Measurements from ENCODE around the gene NMNAT2.
"Not testable (repeated sequence)": the region's sequence is repeated elsewhere in the genome, so short reads cannot be mapped to it uniquely, and the experiment has no call there.

NMNAT2 gene

DNA sequence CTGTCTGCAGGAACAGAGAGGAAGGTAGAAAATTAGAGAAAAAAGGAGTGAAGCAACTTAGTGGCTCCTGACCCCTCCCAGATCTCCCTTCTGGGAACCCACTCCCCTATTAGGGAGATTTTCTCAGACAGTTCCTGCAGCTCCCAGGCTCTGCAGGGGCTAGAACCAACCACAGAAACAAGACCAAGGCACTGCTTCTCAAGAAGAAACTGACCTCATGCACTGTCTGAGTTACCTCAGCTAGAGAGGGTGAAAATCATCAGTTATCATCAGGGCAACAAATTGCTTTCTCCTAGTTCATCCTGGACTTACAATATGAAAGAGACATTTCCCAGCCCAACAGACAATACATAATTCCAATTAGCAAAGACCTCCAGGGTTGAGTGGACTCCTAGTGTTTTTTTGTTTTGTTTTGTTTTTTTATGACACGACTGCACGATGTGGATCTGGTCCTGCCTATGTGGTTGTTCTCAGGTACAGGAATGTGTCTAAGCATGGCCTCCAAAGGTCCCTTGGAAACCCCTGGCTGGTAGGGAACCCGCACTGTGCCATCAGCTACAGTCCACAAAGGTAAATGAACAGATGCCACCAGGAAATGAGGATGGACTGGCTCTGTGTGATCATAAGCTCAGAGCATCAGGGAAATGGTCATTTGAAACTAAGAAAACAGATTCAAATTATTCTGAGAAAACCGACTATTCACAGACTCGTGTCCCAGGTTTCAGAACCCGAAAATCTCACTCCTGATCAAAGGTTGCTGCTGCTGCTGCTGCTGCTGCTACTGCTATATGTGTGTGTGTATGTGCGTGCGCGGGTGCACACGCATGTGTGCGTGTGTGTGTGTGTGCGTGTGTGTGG lies 166.8 kb downstream of the NMNAT2 start:
- no peak for DNase-seq

DNA sequence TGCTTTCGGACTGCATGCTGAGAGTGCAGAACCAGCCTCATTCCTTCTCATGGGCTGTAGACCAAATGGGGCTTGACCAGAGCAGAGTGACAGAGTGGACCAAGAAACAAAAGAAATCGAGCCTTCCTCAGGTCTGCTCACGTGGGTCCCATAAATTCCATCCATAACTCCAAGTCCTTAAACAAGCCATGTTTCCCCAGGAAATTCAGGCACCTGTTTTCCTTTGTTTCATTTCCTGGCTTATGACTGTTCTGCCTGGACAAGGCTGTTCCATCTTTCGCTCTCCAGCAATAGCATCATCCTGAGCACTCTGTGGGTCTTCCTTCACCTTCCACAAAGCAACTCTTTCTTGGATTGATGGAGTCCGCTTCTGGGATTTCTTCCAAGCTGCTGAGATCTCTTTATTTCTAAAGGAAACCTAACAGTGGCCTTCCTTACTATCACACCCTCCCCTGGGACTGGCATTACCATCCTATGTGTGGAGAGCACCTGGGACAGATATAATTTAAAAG lies 168.2 kb downstream of the NMNAT2 start:
- DNase-seq, result no peak

DNA sequence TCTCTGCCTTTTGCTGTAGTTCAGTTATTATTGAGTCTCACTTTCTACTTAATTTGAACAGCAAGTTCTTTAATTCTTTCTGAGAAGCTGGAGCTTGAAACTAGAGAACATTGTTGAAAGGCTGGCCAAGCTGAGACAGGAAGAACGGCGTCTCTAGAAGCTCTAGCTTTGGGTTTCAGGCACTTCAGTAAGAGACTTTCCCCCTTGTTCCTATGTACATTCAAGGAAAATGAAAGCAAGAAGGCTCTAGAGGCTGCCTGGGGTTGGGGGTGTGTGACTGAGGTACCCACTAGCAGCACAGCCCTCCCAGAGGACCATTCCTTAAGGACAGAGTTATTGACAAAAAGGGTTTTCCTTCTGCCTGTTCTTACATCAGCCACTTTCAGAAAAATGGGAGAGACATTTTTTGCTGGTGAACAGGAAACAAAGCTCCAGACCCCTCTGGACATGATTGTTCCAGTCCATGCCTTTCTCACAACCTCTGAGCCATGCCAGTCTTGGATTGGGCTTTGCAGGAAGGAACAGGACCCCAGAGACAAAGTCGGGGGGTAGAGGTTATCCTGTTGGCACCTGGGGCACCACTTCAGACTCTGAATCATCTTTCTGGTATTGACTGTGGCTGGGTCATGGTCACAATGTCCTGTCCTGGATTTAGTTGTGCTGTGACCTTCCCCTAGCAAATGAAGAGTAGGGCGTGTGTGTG lies 169.0 kb downstream of the NMNAT2 start:
- DNase-seq, result no peak

DNA sequence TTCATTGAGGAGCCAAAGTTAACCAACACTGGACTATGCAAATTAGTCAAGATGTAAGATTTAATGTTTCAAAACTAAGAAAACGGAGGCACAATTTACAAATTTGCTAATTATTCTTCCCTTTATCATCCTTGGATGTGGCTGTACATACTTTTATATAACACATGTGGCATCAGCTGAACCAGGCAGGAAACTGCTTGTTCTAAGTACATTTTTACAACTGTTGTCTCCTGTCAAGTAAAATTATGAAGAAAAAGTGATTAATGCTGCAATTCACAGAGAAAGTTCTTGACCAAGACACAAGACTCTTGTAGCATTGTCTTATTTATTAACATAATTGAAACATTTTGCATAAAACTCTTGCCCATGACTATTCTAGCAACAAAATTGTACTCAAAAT lies 170.2 kb downstream of the NMNAT2 start:
- DNase-seq, result no peak

DNA sequence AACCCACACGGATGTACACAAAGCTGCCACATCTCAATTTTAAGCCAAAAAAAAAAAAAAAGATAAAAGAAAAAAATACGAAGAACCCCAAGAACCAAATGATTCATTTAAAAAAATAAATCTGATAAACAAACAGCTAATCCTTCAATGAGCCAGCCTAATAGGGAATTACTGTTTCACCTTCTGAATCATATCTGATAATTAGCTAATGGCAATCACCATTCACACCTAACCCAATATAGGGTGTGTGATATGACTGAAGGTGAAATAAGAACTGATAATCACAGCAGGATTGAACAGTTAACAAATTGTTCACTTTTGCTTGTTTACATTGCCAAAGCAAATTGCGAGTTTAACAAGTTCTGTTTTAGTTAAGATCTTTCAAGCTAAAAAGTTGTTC lies 170.7 kb downstream of the NMNAT2 start:
- DNase-seq, result no peak

DNA sequence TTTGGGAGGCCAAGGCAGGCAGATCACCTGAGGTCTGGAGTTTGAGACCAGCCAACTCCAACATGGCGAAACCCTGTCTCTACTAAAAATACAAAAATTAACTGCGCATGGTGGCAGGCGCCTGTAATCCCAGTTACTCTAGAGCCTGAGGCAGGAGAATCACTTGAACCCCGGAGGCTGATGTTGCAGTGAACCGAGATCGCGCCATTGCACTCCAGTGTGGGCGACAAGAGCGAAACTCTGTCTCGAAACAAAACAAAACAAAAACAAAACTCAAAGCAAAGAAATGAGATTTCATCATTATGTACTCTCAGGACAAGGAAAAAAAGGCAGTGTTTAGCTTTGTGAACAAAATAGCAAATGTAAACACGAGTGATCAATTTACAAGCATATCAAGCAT lies 171.1 kb downstream of the NMNAT2 start:
- no peak for DNase-seq

DNA sequence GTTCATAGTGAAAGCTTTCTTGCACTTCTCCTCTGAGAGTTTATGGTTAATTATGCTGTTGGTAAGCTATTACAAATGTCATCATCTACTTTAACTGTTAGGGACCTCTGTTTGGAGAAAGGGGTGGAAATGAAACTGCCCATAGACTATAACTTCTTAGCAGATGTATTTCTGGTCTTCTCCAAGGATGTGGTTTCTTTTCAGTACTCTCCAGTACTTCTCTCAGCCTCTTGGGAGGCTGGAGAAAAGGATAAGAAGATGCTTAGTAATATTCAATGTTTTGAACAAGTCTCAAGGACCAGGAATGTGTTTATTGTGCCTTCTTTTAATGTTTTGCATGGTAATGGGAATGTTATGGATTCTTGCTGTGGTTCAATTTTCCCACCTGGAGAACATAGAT lies 171.7 kb downstream of the NMNAT2 start:
- no peak for DNase-seq

DNA sequence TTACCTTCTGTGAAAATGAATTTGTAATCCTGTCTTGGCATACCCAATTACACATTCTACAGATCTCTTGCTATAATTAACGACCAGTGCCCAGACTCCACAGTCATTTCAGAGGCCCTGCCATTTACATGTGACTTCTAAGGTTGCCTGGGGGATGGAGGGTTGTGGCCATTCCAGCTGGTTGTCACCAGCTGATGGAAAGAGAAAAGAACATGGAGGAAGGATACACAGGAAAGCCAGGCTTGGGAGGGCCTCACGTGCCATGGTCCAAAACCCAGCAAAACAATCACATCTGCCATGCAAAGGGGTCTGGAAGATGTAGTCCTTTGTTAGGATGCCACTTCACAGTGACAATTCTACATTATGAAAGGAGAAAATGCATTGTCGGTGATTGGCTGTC lies 172.8 kb downstream of the NMNAT2 start:
- DNase-seq, result no peak

DNA sequence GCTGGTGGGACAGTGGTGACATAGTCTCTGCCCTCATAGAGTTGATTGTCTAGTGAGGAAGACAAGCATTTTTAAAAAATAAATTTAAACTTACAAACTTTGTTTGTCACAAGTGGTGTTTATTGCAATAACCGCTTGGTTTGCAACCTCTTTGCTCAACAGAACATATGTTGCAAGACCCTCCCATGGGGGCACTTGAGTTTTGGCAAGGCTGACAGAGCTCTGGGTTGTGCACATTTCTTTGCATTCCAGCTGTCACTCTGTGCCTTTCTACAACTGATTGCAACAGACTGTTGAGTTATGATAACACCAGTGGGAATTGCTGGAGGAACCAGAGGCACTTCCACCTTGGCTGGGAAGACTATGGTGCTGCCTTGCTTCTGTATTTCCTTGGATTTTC lies 173.7 kb downstream of the NMNAT2 start:
- DNase-seq, result no peak

DNA sequence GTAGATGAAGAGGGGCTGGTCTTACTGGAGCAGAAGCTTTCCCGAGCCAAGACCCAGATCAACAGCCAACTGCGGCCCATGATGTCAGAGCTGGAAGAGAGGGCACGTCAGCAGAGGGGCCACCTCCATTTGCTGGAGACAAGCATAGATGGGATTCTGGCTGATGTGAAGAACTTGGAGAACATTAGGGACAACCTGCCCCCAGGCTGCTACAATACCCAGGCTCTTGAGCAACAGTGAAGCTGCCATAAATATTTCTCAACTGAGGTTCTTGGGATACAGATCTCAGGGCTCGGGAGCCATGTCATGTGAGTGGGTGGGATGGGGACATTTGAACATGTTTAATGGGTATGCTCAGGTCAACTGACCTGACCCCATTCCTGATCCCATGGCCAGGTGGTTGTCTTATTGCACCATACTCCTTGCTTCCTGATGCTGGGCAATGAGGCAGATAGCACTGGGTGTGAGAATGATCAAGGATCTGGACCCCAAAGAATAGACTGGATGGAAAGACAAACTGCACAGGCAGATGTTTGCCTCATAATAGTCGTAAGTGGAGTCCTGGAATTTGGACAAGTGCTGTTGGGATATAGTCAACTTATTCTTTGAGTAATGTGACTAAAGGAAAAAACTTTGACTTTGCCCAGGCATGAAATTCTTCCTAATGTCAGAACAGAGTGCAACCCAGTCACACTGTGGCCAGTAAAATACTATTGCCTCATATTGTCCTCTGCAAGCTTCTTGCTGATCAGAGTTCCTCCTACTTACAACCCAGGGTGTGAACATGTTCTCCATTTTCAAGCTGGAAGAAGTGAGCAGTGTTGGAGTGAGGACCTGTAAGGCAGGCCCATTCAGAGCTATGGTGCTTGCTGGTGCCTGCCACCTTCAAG lies 174.8 kb downstream of the NMNAT2 start:
- no peak for DNase-seq

DNA sequence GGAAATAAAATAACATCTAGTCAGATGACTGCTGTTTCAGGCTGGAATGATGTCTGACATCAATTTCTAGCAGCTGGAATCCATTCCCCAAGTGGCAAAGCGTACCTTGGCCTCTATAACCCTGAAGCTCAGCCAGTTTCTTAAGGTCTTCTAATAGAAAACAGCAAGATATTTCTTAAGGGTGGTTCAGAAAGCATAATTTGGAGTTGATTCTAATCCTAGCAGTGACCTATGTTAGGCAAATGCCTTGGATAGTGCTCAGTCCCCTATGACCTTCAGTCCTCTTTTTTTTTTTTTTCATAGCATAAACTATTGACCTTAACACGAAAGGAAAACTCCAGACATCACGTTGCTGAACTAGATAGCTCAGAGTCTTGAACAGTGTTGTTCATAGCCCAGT lies 175.6 kb downstream of the NMNAT2 start:
- no peak for DNase-seq

DNA sequence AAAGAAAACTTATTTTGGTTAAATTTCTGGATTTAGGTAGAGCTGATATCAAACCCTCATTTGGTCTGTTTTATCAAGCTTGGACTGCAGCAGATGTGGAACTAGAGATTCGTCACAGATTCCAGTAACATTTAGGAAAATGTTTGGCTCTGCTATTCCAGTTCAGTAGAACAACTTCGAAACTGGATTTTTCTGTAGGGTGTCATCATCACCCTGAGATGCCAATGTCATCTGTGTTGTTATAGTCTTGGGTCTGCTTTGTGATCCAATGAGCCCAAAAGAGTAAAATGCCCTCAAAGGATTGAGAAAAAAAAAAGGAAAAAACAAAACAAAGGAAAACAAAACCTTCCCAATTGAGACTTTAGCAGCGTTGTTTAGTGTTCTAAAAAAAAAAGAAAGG lies 176.7 kb downstream of the NMNAT2 start:
- no peak for DNase-seq

DNA sequence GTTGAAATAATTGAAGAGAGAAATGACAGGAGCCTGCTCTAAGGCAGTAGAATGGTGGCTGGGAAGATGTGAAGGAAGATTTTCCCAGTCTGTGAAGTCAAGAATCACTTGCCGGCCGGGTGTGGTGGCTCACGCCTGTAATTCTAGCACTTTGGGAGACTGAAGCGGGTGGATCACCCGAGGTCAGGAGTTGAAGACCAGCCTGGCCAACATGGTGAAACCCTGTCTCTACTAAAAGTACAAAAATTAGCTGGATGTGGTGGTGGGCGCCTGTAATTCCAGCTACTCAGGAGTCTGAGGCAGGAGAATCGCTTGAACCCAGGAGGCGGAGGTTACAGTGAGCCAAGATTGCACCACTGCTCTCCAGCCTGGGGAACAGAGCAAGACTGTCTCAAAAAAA lies 177.3 kb downstream of the NMNAT2 start:
- DNase-seq, result not testable (repeated sequence)

DNA sequence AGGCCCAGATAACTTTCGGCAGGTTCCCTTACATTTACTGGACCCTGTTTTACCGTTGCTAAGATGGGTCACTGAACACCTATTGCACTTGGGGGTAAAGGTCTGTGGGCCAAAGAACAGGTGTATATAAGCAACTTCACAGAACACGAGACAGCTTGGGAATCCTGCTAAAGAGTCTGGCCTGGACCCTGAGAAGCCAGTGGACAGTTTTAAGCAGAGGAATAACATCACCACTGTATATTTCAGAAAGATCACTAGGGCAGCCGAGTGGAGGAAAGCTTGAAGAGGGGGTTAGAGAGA lies 177.7 kb downstream of the NMNAT2 start:
- no peak for DNase-seq

DNA sequence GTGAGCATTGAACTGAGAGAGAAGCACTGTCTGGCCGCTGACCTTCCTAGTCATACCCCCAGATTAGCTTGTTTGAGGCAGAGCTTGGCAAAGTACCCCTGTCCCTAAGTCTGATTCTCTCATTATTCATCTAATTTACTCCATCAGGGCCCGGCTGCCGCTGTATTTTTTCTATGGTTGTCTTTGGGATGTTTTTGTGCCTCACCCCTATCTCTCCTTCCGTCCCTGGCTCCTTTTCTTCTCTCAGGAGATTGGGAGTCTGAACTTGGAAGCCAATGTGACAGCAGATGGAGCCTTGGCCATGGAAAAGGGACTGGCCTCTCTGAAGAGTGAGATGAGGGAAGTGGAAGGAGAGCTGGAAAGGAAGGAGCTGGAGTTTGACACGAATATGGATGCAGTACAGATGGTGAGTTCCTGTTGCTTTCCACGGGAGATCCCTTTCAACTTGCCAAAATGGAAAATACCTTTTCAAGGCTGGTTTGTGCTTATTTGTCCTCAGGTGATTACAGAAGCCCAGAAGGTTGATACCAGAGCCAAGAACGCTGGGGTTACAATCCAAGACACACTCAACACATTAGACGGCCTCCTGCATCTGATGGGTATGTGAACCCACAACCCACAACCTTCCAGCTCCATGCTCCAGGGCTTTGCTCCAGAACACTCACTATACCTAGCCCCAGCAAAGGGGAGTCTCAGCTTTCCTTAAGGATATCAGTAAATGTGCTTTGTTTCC lies 178.2 kb downstream of the NMNAT2 start:
- no peak for DNase-seq

DNA sequence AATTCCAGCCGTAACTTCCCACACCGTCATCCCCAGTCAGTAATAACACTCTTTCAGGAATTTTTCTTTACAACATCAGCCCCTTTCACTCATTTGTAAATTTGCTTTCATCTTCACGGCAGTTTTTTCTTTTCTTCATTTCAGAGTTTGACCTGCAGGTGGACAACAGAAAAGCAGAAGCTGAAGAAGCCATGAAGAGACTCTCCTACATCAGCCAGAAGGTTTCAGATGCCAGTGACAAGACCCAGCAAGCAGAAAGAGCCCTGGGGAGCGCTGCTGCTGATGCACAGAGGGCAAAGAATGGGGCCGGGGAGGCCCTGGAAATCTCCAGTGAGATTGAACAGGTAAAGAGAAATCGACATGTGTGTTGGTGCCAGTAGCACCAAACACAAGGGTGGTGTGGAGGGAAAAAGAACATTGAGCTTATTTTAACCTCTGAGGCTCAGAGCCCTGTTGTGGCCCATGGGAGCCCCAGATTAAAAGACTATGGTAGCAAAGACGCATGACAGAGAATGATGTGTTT lies 178.9 kb downstream of the NMNAT2 start:
- no peak for DNase-seq

DNA sequence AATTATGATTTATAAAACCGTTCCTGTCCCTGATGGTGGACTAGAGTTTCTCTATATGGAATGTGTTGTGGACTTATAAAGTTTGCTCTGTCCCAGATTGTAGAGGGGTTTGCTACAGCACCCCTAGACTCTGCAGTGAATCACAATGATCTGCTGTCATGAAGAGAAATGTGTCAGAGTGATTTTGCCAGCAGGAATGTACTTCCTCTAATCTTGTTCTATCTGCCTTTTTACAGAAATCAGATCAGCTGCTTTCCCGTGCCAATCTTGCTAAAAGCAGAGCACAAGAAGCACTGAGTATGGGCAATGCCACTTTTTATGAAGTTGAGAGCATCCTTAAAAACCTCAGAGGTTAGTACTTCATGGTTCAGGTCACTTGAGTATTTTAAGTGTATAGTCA lies 180.1 kb downstream of the NMNAT2 start:
- DNase-seq, result no peak

DNA sequence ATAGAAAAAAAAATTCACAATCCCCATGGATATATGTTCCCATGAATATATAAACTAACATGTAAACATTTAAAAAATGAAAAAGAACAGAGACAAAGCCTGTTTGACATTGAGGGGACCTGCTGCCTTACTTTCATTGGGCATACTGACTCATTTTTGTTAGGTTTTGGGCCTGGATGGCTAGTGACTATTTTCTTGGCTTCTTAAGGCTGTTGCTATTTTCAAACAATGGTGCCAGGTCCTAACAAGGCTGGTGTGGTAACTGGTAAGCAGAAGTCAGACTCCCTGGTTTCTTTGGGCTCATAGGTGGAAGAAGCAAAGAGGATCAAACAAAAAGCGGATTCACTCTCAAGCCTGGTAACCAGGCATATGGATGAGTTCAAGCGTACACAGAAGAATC lies 181.1 kb downstream of the NMNAT2 start:
- no peak for DNase-seq

DNA sequence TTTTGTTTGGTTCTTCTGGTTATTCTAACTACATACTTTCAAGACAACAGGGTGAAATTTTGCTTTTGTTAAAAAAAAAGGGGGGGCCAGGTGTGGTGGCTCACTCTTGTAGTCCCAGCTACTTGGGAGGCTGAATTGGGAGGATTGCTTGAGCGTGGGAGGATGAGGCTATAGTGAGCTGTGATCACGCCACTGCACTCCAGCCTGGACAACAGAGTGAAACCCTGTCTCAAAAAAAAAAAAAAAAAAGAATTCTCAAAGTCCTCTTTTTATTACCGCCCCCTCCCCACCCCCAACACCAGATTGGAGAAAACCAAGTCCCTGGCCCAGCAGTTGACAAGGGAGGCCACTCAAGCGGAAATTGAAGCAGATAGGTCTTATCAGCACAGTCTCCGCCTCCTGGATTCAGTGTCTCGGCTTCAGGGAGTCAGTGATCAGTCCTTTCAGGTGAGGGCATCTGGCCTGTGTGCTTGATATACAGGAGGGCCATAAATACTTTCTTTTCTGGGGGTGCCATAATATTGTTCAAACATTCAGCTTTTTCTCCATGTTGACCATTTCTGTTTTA lies 181.9 kb downstream of the NMNAT2 start:
- DNase-seq, result no peak

DNA sequence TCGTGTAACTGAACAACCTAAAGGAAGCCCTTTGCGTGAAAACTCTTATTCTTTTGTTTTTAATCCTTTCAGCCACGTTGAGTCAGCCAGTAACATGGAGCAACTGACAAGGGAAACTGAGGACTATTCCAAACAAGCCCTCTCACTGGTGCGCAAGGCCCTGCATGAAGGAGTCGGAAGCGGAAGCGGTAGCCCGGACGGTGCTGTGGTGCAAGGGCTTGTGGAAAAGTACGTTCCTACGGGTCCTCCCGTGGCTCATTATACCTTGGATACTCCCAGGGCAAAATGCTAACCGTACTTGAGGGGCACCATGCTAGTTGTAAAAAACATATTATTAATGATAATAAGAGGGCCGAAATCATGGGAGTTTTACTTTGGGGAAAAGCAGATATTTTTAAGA lies 182.7 kb downstream of the NMNAT2 start:
- no peak for DNase-seq

DNA sequence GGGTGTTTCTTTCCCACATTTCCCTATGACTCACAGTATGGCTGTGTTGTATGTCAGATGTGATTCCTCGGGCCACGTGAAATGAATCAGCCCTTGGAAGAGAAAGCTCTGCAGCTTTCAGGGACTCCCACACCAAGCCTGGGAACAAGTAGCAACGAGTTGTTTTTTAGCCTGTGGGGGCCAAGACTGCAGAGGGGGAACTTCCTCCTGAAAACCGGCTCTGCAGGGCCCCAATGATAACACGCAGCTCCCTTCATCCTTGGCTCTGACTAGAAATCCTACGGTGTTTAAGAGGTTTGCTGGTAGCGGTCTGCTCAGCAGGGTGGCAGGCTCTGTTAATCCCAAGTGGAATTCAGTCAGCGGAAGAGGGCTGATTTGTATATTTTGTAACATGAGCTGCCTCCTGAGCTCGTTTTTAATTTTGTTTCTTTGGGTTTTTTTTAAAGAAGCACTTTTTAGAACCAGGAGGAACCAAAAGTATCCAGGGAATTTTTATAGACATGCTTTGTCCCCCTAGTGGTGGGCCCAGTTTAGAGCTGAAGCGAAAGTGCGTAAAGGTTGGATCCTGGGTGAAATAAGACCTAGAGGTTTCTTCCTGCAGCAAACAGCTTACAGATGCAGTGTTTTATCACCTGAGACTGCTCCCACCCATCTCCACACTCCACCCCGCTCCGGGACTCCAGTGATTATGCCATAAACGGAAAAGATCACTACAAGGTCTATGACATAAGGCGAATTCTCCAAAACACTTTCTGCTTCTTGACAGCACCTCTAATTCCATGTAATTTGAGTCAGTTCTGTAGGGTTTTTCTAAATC lies 183.3 kb downstream of the NMNAT2 start:
- no peak for DNase-seq

Data from CD4-positive, alpha-beta T cell treated with Interleukin-15 for 1 hour (primary cell).